Endothelial cell (in vitro differentiated cells): ENCODE measurements around the gene RNU6-1. TPM values are rescaled to one million over a fixed set of nuclear protein-coding genes. Genes with fewer than 3 reads are reported as not detected.
A peak's percentile ranks its signal among the peaks of the same experiment; 100 is the strongest.

ENCODE experiments used
- DNase-seq: peaks from one replicate; pipeline ENCODE4 v3.0.0; 2021; ENCODE audit warnings: low spot score
- H3K27ac Mint-ChIP-seq: one replicate; pipeline ENCODE4 v1.8.0; 2021; ENCODE audit warnings: mixed read lengths, inconsistent platforms; ENCODE audit not compliant: unreplicated experiment
- H3K27me3 Mint-ChIP-seq: one replicate; pipeline ENCODE4 v1.8.0; 2021; ENCODE audit warnings: mild to moderate bottlenecking, moderate library complexity, mixed read lengths, inconsistent platforms; ENCODE audit not compliant: unreplicated experiment
- H3K36me3 Mint-ChIP-seq: one replicate; pipeline ENCODE4 v1.8.0; 2021; ENCODE audit warnings: mild to moderate bottlenecking, low read depth, mixed read lengths, inconsistent platforms; ENCODE audit not compliant: unreplicated experiment
- H3K4me1 Mint-ChIP-seq: one replicate; pipeline ENCODE4 v1.8.0; 2021; ENCODE audit warnings: mild to moderate bottlenecking, mixed read lengths, inconsistent platforms; ENCODE audit not compliant: unreplicated experiment
- H3K4me3 Mint-ChIP-seq: one replicate; pipeline ENCODE4 v1.8.0; 2021; ENCODE audit warnings: mild to moderate bottlenecking, mixed read lengths, inconsistent platforms; ENCODE audit not compliant: unreplicated experiment
- H3K9me3 Mint-ChIP-seq: one replicate; pipeline ENCODE4 v1.8.0; 2021; ENCODE audit warnings: mixed read lengths, inconsistent platforms; ENCODE audit not compliant: unreplicated experiment
- CTCF ChIP-seq: fragments of 200-600 bp; sonication (generic); IDR thresholded peaks from one replicate; pipeline ENCODE4 v1.5.0; 2021; ENCODE audit warnings: antibody characterized with exemption; ENCODE audit not compliant: unreplicated experiment
- total RNA-seq: library from RNA; stranded (reverse); fragmentation: NEBNext Ultra II Directional; extraction: Animal tissue kit (Norgen Biotek cat#: 25700); gene quantifications from one replicate; pipeline ENCODE4 v1.2.1, GENCODE V29; 2021; ENCODE audit not compliant: unreplicated experiment

The RNU6-1 gene
- total RNA-seq, 1 donor from 2014 or later = not detected

GRCh38 chr15:67843571-67844387 is 3.9 kb upstream of the RNU6-1 start:
- Mint-ChIP-seq H3K27me3 (peaks cover 12% of the 10 kb centered on the region), H3K27ac (no peak overlapping the region), H3K4me3 (no peak overlapping the region), H3K36me3 (no peaks in the 10 kb centered on the region), H3K9me3 (no peaks in the 10 kb centered on the region), H3K4me1 (peaks cover 26% of the 10 kb centered on the region)
- no peak for TF ChIP-seq CTCF
- no peak for DNase-seq

- Mint-ChIP-seq H3K27ac (no peak overlapping the region), H3K36me3 (no peaks in the 10 kb centered on the region), H3K27me3 (peaks cover 13% of the 10 kb centered on the region), H3K9me3 (no peaks in the 10 kb centered on the region), H3K4me1 (peaks cover 30% of the 10 kb centered on the region), H3K4me3 (no peak overlapping the region)
- DNase-seq = no peak
- TF ChIP-seq CTCF = no peak
Observed at GRCh38 chr15:67843092-67843501, 3.3 kb upstream of the RNU6-1 start.

- no peak overlapping the region for H3K27ac Mint-ChIP-seq
- TF ChIP-seq CTCF = no peak
- no peak for DNase-seq
- H3K4me3 Mint-ChIP-seq = no peak overlapping the region
- peaks cover 30% of the 10 kb centered on the region for H3K4me1 Mint-ChIP-seq
- no peaks in the 10 kb centered on the region for H3K36me3 Mint-ChIP-seq
- H3K9me3 Mint-ChIP-seq = no peaks in the 10 kb centered on the region
- H3K27me3 Mint-ChIP-seq = peaks cover 13% of the 10 kb centered on the region
Observed at GRCh38 chr15:67841513-67841762, 1.6 kb upstream of the RNU6-1 start.

- DNase-seq = no peak
- peaks cover 15% of the 10 kb centered on the region for H3K27me3 Mint-ChIP-seq
- peak overlapping the region; percentile 90 for H3K4me3 Mint-ChIP-seq
- TF ChIP-seq CTCF = no peak
- peaks cover 30% of the 10 kb centered on the region for H3K4me1 Mint-ChIP-seq
- no peaks in the 10 kb centered on the region for H3K9me3 Mint-ChIP-seq
- no peaks in the 10 kb centered on the region for H3K36me3 Mint-ChIP-seq
- H3K27ac Mint-ChIP-seq = no peak overlapping the region
Observed at GRCh38 chr15:67840749-67841512, 1.1 kb upstream of the RNU6-1 start.

- no peak for TF ChIP-seq CTCF
- DNase-seq = no peak
- Mint-ChIP-seq H3K27me3 (peaks cover 17% of the 10 kb centered on the region), H3K4me3 (peak overlapping the region; percentile 75), H3K4me1 (peaks cover 30% of the 10 kb centered on the region), H3K27ac (peak overlapping the region; percentile 98), H3K36me3 (no peaks in the 10 kb centered on the region), H3K9me3 (no peaks in the 10 kb centered on the region)
Observed at GRCh38 chr15:67839499-67839928, 331 bp downstream of the RNU6-1 start.
